Measurements from ENCODE around the gene HS3ST5. TPM values are rescaled to one million over a fixed set of nuclear protein-coding genes. Genes with fewer than 3 reads are reported as not detected.

Gene HS3ST5
- total and polyA plus RNA-seq, 2 donors (not counting 3 experiments of a cell fraction or from before 2014, with no cell fraction given): not detected

DNA sequence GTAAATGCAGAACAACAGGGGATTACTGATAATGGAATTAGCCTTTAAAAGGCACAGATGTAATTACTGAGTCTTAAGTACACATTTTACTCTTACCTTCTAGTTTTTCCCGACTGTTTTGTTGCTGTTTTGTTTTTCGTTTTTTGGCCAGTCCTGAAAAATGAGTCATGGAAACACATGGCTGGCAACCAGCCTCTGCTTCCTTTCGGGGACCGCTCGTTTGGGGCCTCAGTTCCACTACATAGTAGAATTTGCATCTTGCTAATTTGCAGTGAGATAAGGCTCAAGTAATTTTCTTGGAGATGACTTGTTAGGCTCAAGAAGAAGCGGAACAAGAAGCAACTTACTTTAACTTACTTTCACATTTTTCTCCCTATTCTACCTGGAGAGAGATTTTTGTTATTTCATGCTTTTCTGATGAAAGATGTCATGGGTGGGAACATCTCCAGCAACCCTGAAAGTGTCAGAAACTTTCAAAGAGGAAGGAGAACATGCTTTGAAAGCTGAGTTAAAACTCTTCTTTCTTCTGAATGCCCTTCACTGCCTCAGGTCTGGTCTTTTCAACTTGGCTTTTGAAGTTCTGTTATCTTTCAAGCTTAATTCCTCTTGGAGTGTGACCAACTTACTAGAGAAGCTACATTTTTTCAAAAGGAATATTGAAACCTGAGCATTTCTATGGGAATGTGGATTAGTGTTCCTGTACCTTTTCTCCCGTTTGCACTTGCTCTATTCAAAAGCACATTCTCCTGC is 300.4 kb downstream of the HS3ST5 start:
- intact Hi-C loops (cut with micrococcal nuclease): no loop called here
- H3K27me3 ChIP-seq (ENCODE audit: control insufficient read depth in 2 of 2, insufficient read depth in 2 of 2, low read length in 2 of 2): peaks cover 0 to 1% of the 10 kb centered on the region in 2 experiments
- no peak overlapping the region for H3K9ac ChIP-seq (replicated peaks; ENCODE audit: extremely low read depth, insufficient read depth, low read length)
- TF ChIP-seq POLR2A (IDR thresholded peaks at IDR 0.05; ENCODE audit: low read depth, low read length): no peak
- TF ChIP-seq EZH2 (IDR thresholded peaks at IDR 0.05; ENCODE audit: borderline replicate concordance, low read depth, low read length, severe bottlenecking): no peak
- no peak for TF ChIP-seq MYC (IDR thresholded peaks at IDR 0.05; ENCODE audit: low read depth, low read length)
- H4K20me1 ChIP-seq (replicated peaks; ENCODE audit: control insufficient read depth, extremely low read depth, insufficient read depth, low read length): no peaks in the 10 kb centered on the region
- ChIA-PET POLR2A (no interaction called here), CTCF (interaction anchor here (1.7 kb wide), 3 partner anchors 17 to 47 kb away, joined by 4 to 7 read pairs (median 5); no protein-coding TSS in a partner anchor)
- H3K4me2 ChIP-seq (ENCODE audit: insufficient read depth, low read length): no peak overlapping the region
- H3K79me2 ChIP-seq (ENCODE audit: control insufficient read depth, insufficient read depth, low read length): no peaks in the 10 kb centered on the region
- no peak overlapping the region for H3K27ac ChIP-seq (ENCODE audit: insufficient read depth, low read depth, low read length)
- H3K36me3 ChIP-seq (ENCODE audit: control insufficient read depth in 2 of 2, extremely low read depth in 1 of 2, insufficient read depth in 2 of 2, low read length in 2 of 2): no peaks in the 10 kb centered on the region
- no TSS peak for BruUV-seq (replicated peaks)
- no peak for FAIRE-seq
- dilution Hi-C loops (cut with MboI; ENCODE audit: extremely low pct_ligation_motif_present, low sequenced_read_pairs): no loop called here
- DNase-seq (ENCODE audit: low read depth, low spot score): no peak
- no peaks in the 10 kb centered on the region for H3K4me1 ChIP-seq (ENCODE audit: control insufficient read depth, extremely low read depth, insufficient read depth, low read length)
- H2AFZ ChIP-seq (ENCODE audit: low read depth, low read length): no peak overlapping the region
- H3K4me3 ChIP-seq (replicated peaks in 1 of 3; ENCODE audit: insufficient read depth in 1 of 3, low read depth in 1 of 3, low read length in 3 of 3): no peak overlapping the region
- no peaks in the 10 kb centered on the region for H3K9me1 ChIP-seq (replicated peaks; ENCODE audit: control insufficient read depth, extremely low read depth, insufficient read depth, low read length)
- no peaks in the 10 kb centered on the region for H3K9me3 ChIP-seq (replicated peaks; ENCODE audit: control insufficient read depth, insufficient read depth, low read length)

- Histone ChIP-seq H3K9me1 (replicated peaks; ENCODE audit: control insufficient read depth, extremely low read depth, insufficient read depth, low read length) (no peaks in the 10 kb centered on the region), H3K9ac (replicated peaks; ENCODE audit: extremely low read depth, insufficient read depth, low read length) (no peak overlapping the region), H2AFZ (ENCODE audit: low read depth, low read length) (no peak overlapping the region), H3K4me1 (ENCODE audit: control insufficient read depth, extremely low read depth, insufficient read depth, low read length) (no peaks in the 10 kb centered on the region), H3K27ac (ENCODE audit: insufficient read depth, low read depth, low read length) (no peak overlapping the region), H3K9me3 (replicated peaks; ENCODE audit: control insufficient read depth, insufficient read depth, low read length) (no peaks in the 10 kb centered on the region), H4K20me1 (replicated peaks; ENCODE audit: control insufficient read depth, extremely low read depth, insufficient read depth, low read length) (no peaks in the 10 kb centered on the region), H3K27me3 (ENCODE audit: control insufficient read depth in 2 of 2, insufficient read depth in 2 of 2, low read length in 2 of 2) (peaks cover 0 to 1% of the 10 kb centered on the region in 2 experiments), H3K4me2 (ENCODE audit: insufficient read depth, low read length) (no peak overlapping the region), H3K36me3 (ENCODE audit: control insufficient read depth in 2 of 2, extremely low read depth in 1 of 2, insufficient read depth in 2 of 2, low read length in 2 of 2) (no peaks in the 10 kb centered on the region), H3K79me2 (ENCODE audit: control insufficient read depth, insufficient read depth, low read length) (no peaks in the 10 kb centered on the region), H3K4me3 (replicated peaks in 1 of 3; ENCODE audit: insufficient read depth in 1 of 3, low read depth in 1 of 3, low read length in 3 of 3) (no peak overlapping the region)
- no TSS peak for BruUV-seq (replicated peaks)
- FAIRE-seq: no peak
- dilution Hi-C loops (cut with MboI; ENCODE audit: extremely low pct_ligation_motif_present, low sequenced_read_pairs) (no loop called here), intact Hi-C loops (cut with micrococcal nuclease) (no loop called here)
- no peak for TF ChIP-seq JUN (IDR thresholded peaks at IDR 0.05; ENCODE audit: borderline replicate concordance, insufficient read depth, insufficient read length, low read depth)
- no peak for TF ChIP-seq EZH2 (IDR thresholded peaks at IDR 0.05; ENCODE audit: borderline replicate concordance, low read depth, low read length, severe bottlenecking)
- TF ChIP-seq CTCF (IDR thresholded peaks at IDR 0.05; ENCODE audit: extremely low read depth in 1 of 2, insufficient read depth in 1 of 2, low read depth in 1 of 2, low read length in 2 of 2): no peak
- no peak for TF ChIP-seq GATA2 (IDR thresholded peaks at IDR 0.05; ENCODE audit: insufficient read depth, insufficient read length, low read depth, low read length)
- no peak for TF ChIP-seq FOS (IDR thresholded peaks at IDR 0.05; ENCODE audit: borderline replicate concordance, insufficient read depth, low read length)
- TF ChIP-seq POLR2A (IDR thresholded peaks at IDR 0.05; ENCODE audit: low read depth, low read length): no peak
- no peak for TF ChIP-seq MYC (IDR thresholded peaks at IDR 0.05; ENCODE audit: low read depth, low read length)
- TF ChIP-seq POLR2AphosphoS5 (IDR thresholded peaks at IDR 0.05; ENCODE audit: insufficient read depth, low read depth, low read length): no peak
- TF ChIP-seq MAX (IDR thresholded peaks at IDR 0.05; ENCODE audit: insufficient read depth, insufficient read length): no peak
- ChIA-PET POLR2A (no interaction called here), CTCF (interaction anchor here (0.9 to 1.1 kb wide), 2 partner anchors 45 to 263 kb away, joined by 3 read pairs; no protein-coding TSS in a partner anchor)
- DNase-seq (ENCODE audit: low read depth, low spot score): no peak
Measured at GRCh38 chr6:114040871-114041270, 302.0 kb downstream of the HS3ST5 start.
